Motor neuron (in vitro differentiated cells): ENCODE data around the gene CACNA1I. TPM values are rescaled to one million over a fixed set of nuclear protein-coding genes. Genes with fewer than 3 reads are reported as not detected.

ENCODE experiments used
- ATAC-seq, 8 experiments: fragments of 200-7000 bp; cut with Tn5 transposase; replicated peaks in 6 of 8; 2 replicates each; pipeline ENCODE4 v1.8.0; 2021; ENCODE audit warnings: mild to moderate bottlenecking in 8 of 8, moderate library complexity in 8 of 8
- H3K27ac ChIP-seq, 2 donors: fragments of 250-450 bp; sonication (Bioruptor Pico); 2 replicates each; pipeline ENCODE4 v1.9.0; 2021; ENCODE audit warnings: antibody characterized with exemption in 2 of 2, mild to moderate bottlenecking in 2 of 2, moderate library complexity in 1 of 2
- H3K4me1 ChIP-seq, 2 donors: fragments of 250-450 bp; sonication (Bioruptor Pico); replicated peaks in 1 of 2; 2 replicates each; pipeline ENCODE4 v1.6.1; 2021; ENCODE audit warnings: antibody characterized with exemption in 2 of 2, mild to moderate bottlenecking in 2 of 2, moderate library complexity in 1 of 2
- H3K4me3 ChIP-seq, 5 donors: fragments of 250-450 bp; sonication (Bioruptor Pico); 2 replicates each; pipeline ENCODE4 v1.9.0; 2021; ENCODE audit warnings: antibody characterized with exemption in 5 of 5, mild to moderate bottlenecking in 5 of 5, moderate library complexity in 4 of 5
- WGBS, 10 experiments: fragments of 450-650 bp; shearing (Covaris generic); methylation state at CpG; one replicate each; pipeline ENCODE4 v1.0.0; 2022; 5-methylcytosine and 5-hydroxymethylcytosine counted together
- in situ Hi-C, 9 experiments: fragments of 400-800 bp; cut with MboI; loops; one replicate each; pipeline ENCODE4 v1.15.0; 2021; ENCODE audit warnings: low sequenced_read_pairs in 9 of 9, low pct_unique_long_range_greater_than_20kb in 2 of 9; ENCODE audit not compliant: unreplicated experiment in 9 of 9
- total RNA-seq, 8 experiments: library from RNA; unstranded; fragments of 300-600 nt; gene quantifications; 2 replicates each; pipeline versions ENCODE4 v1.2.3 to v1.2.4, GENCODE V29; 2022

CACNA1I gene
- total RNA-seq, 8 experiments from 2014 or later = 0.09 to 1.00 (median 0.24) TPM

DNA sequence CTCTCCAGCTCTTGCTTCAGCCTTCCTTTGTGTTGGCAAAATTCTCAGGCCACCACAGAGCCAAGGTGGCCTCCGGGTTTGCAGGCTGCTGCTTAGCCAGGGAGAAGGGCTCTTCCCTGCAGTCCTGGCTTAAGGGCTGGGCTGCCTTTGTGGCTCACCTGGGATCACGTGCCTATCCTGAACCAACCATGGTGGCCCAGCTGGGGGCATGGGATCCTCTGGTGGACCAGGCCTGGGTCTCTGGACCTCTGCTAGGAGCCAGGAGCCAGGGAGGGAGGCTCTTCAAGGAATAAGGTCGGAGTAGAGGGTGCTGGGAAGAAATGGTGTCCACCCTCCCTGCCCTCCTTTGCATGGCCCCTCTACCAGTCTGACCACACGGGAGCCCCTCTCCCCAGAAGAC is 43.9 kb downstream of the CACNA1I start:
- Histone ChIP-seq H3K4me3 (no peak overlapping the region), H3K4me1 (peaks cover 6 to 7% of the 10 kb centered on the region in 2 donors), H3K27ac (no peak overlapping the region)
- 17 to 100% (median 50%) methylated on average over 1 to 3 of the region's 4 CpGs; no CpG with 5 or more reads in 1 of the 10 experiments for WGBS, 10 experiments
- in situ Hi-C loops = no loop called here
- no peak for ATAC-seq

DNA sequence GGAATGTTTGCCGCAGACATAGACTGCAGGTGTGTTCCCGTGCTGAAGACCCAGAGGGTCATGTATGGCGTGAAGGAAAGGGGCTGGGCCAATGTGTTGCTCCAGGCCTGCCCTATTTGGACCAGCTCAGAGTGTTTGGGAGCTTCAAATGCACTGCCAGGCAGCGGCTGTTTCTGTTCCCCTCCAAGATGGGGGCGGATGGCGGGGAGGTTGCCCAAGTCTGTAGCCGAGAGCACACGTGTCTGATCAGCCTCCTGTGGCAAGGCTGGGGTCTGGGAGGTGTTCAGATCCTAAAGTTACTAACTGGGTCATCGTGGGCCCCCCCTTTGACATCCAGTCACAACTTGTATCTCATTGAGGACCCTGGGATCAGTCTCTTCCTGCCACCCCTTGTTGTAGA is 45.5 kb downstream of the CACNA1I start:
- Histone ChIP-seq H3K27ac (no peak overlapping the region), H3K4me3 (no peak overlapping the region), H3K4me1 (peaks cover 0 to 7% of the 10 kb centered on the region in 2 donors)
- 23 to 71% (median 54%) methylated on average over 2 to 7 of the region's 9 CpGs; no CpG with 5 or more reads in 6 of the 10 experiments for WGBS, 10 experiments
- no peak for ATAC-seq
- in situ Hi-C loops = no loop called here

DNA sequence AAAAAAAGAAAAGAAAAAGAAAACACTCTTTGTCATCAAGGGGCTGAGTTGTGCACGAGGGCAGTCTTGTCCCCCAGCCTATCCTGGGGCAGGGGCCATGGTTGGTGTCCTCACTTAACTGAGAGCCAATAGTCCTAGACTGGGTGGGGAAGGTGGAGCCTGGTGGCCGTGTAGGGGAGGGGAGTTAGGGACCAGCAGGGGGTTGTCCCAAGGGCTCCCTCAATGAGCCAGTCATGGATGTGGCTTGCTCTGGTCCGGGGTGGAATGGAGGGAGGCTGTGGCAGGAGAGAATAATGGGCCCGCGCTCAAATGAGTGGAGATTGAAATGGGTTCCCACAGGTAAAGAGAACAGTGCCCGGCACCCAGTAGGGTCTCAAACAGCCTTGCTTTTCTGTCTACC is 46.2 kb downstream of the CACNA1I start:
- peak in 3 of 8 experiments; percentile 11 to 19 (median 12) for ATAC-seq
- WGBS, 10 experiments = 33 to 100% (median 71%) methylated on average over 1 to 3 of the region's 6 CpGs; no CpG with 5 or more reads in 6 of the 10 experiments
- Histone ChIP-seq H3K27ac (no peak overlapping the region), H3K4me3 (no peak overlapping the region), H3K4me1 (peaks cover 0 to 7% of the 10 kb centered on the region in 2 donors)
- in situ Hi-C loops = no loop called here

DNA sequence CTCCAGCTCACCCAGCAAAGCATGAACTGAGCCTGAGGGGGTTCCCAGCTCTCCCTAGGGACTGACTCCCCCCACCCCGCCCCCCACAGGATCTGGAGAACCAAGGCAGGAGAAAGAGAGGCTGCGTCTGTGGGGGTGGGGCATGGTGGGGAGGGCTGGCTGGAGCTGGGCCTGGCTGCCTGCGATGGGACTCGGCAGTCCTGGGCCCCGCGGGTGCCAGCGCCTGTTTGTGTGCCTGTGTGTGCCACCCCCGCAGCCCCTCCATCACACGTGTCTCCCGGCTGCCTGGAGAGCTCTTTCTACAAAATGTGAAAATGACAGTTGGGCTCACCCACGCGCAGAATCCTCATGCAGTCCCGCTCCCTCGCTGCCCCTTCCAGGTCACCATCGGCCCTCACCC is 46.8 kb downstream of the CACNA1I start:
- peaks cover 0 to 7% of the 10 kb centered on the region in 2 donors for H3K4me1 ChIP-seq
- no peak overlapping the region for H3K4me3 ChIP-seq
- H3K27ac ChIP-seq = no peak overlapping the region
- peak in 5 of 8 experiments; percentile 48 to 56 (median 53) for ATAC-seq
- in situ Hi-C loops = no loop called here
- no CpG with 5 or more reads among the region's 15 CpGs for WGBS, 10 experiments

DNA sequence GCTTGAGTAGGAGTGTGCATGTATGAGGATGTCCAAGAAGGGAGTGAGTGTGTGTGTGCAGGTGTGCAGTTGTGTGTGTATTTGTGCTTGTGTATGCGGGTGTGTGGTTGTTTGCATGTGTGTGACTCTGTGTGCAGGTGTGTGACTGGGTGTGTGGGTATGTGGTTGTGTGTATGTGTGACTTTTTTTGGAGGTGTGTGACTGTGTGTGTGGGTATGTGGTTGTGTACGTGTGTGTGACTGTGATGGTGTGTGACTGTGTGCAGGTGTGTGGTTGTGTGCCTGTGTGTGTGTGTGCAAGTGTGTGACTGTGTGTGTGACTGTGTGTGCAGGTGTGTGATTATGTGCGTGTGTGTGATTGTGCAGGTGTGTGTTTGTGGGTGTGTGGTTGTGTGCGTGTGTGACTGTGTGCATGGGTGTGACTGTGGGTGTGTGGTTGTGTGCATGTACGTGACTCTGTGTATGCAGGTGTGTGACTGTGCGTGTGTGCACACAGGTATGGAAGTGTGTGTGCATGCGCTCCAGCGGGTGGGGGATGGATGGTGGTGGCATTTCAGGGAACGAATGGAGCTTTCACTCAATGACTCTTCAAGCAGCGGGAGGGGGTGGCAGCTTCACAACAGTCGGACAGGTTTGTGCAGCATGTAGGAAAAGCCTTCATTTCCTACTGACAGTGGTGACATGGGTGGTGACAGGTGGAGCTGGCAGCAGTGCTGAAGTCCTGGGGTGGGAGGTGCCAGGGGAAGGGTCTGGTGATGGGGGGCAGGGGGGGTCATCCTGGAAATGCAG is 47.6 kb downstream of the CACNA1I start:
- peak in 1 of 8 experiments; percentile 3 for ATAC-seq
- H3K4me3 ChIP-seq = no peak overlapping the region
- H3K27ac ChIP-seq = no peak overlapping the region
- in situ Hi-C loops = no loop called here
- 0 to 100% (median 50%) methylated on average over 1 to 2 of the region's 11 CpGs; no CpG with 5 or more reads in 7 of the 10 experiments for WGBS, 10 experiments
- peaks cover 0 to 7% of the 10 kb centered on the region in 2 donors for H3K4me1 ChIP-seq

DNA sequence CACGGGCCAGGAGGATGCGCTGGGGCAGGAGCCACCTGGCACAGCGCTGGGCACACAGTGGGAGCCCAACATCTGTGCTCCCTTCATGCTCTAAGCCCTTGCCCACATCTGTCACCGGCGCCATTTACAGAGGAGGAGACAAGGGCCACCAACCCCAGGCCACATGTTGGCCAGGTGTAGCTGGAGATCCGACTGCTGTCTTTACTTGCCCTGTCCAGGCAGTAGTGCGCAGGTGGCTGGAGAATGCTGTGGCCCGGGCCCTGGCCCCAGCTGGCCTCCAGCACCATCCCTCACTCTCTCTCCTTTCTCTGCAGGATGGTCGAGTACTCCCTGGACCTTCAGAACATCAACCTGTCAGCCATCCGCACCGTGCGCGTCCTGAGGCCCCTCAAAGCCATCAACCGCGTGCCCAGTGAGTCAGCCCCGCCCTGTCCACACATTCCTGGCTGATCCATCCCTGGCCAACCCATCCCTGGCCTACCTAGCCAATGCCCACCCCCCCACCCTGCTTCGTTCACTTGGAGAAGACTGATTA is 48.5 kb downstream of the CACNA1I start:
- no peak overlapping the region for H3K4me3 ChIP-seq
- ATAC-seq = no peak
- no peak overlapping the region for H3K27ac ChIP-seq
- in situ Hi-C loops = no loop called here
- peaks cover 0 to 8% of the 10 kb centered on the region in 2 donors for H3K4me1 ChIP-seq
- 50 to 100% (median 78%) methylated on average over 1 to 6 of the region's 17 CpGs; no CpG with 5 or more reads in 6 of the 10 experiments for WGBS, 10 experiments

DNA sequence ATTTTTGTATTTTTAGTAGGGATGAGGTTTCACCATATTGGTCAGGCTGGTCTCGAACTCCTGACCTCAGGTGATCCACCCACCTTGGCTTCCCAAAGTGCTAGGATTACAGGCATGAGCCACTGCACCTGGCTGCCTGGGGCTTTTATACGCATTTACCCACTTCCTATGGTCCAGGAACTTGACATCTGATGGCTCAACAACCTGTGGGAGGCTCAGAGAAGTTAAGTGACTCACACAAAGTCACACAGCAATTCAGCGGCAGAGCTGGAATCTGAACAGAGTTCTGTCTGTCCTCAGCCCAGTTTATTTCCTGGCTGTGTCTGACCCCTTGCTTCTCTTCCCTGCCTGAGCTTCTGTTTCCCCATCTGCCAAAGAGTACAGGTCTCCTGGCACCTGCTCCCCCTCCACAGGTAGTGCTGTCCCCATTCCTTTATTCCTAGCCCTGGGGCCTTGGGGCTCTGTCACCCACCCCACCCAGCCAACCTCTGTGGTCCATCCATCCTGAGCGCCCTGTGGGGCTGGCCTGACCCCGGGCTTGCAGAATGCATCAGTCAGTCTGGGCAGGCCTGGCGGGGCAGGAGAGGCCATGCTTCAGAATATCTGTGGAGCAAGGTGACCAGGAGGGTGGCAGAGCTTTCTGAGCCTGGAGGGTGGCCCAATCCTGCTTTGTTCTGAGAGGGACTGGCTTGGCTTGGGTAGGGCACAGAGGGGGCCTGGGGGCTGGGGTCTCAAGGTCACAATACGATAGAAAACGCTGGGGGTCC is 50.6 kb downstream of the CACNA1I start:
- in situ Hi-C loops = no loop called here
- Histone ChIP-seq H3K27ac (no peak overlapping the region), H3K4me1 (peaks cover 0 to 23% of the 10 kb centered on the region in 2 donors), H3K4me3 (no peak overlapping the region)
- WGBS, 10 experiments = 60 to 93% methylated on average over 2 of the region's 8 CpGs; no CpG with 5 or more reads in 8 of the 10 experiments
- no peak for ATAC-seq

DNA sequence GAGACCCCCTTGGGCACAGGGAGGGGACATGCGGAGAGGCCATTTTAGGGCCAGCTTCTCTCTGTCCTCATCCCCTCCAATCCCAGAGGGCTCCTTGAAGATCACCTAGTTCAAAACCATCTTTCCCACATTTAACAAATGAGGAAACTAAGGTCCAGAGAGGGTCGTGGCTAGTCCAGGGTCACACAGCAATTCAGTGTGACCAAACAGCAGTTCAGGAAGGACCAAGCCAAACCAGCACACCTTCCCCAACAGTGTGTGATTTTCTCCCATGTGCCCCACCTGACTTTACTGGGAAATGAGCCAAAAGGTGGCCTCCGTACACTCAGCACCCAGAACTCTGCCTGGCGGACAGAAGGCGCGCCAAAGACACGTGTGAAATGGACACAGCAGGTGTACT is 51.3 kb downstream of the CACNA1I start:
- ATAC-seq = no peak
- in situ Hi-C loops = no loop called here
- Histone ChIP-seq H3K4me1 (peaks cover 0 to 23% of the 10 kb centered on the region in 2 donors), H3K27ac (no peak overlapping the region), H3K4me3 (no peak overlapping the region)
- WGBS, 10 experiments = 80 to 100% methylated on average over 2 to 4 of the region's 7 CpGs; no CpG with 5 or more reads in 8 of the 10 experiments

DNA sequence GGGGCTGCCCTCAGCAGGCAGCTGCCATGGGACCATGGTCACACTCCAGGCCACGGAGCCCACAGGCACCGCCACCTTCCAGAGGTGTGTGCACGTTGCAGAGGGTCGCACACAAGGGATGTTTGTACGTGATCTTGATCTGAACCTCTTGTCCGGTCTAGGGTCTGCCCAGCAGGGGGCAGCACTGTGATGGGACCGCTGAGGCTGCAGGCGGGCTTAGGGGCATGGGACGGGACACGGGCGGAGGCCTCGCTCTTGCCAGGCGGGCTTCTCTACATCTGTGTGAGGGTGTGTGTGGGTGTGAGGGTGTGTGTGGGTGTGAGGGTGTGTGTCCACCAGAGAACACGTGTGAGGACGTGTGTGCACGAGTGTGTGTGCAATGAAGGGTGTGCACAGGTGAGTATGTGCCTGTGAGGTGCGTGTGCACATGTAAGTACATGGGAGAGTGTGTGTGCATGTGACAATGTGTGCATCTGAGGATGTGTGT is 52.4 kb downstream of the CACNA1I start:
- 15 to 95% (median 50%) methylated on average over 3 to 10 of the region's 17 CpGs; no CpG with 5 or more reads in 6 of the 10 experiments for WGBS, 10 experiments

DNA sequence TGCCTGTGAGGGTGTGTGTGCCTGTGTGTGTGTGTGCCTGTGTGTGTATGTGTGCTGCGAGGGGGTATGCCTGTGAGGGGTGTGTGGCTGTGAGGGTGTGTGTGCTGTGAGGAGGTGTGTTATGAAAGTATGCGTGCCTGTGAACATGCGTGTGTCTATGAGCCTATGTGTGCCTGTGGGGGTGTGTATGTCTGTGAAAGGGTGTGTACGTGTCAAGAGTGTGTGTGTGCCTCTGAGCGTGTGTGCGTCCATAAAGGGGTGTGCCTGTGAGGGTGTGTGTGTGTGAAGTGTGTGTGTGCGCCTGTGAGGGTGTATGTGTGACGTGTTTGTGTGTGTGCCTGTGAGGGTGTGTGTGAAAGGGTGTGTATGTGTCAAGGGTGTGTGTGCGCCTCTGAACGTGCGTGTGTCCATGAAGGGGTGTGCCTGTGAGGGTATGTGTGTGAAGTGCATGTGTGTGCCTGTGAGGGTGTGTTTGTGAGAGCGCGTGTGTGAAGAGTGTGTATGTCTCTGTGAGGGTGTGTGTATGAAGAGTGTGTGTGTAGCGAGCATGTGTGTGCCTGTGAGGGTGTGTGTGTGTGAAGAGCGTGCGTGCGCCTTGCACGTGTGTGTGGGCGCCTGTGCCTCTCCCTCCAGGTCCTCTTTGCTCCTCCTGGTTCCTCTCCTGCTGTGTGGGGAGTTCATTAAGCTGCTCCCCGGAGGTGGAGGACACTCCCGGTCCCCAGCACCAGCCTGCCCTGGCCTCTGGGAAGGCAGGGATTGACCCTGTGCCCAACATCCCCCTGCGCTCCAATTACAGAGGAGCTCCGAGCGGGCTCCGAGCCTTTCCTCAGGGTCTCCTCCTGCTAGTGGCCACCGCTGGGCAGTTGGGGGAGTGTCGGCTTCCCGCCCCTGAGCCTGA is 53.3 kb downstream of the CACNA1I start:
- peaks cover 0 to 21% of the 10 kb centered on the region in 2 donors for H3K4me1 ChIP-seq
- peak in 1 of 8 experiments; percentile 10 for ATAC-seq
- H3K4me3 ChIP-seq = no peak overlapping the region
- in situ Hi-C loops = no loop called here
- no peak overlapping the region for H3K27ac ChIP-seq
- 20 to 100% (median 70%) methylated on average over 1 to 13 of the region's 28 CpGs; no CpG with 5 or more reads in 1 of the 10 experiments for WGBS, 10 experiments

More for the DNA sequence above, 52.4 kb downstream of the CACNA1I start:
- ATAC-seq = peak; percentile 55 to 80 (median 67)
- in situ Hi-C loops = no loop called here
- H3K27ac ChIP-seq = no peak overlapping the region
- H3K4me1 ChIP-seq = peaks cover 0 to 18% of the 10 kb centered on the region in 2 donors
- no peak overlapping the region for H3K4me3 ChIP-seq

DNA sequence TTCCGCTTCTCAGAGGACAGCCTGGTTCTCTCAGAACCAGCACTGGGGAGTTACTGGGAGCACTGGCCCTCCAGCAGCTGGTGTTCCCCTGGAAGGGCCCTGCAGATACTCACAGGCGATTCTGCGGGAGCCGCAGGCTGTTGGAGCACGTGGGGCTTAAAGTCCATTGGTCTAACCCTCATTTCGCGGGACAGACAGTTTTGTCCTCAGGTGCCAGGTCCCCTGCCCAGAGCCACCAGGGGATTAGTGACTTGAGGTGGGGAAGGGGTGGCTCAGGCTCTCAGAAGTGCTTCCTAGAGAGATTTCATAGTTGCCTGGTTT is 53.9 kb downstream of the CACNA1I start:
- no peak for ATAC-seq
- H3K27ac ChIP-seq = no peak overlapping the region
- peaks cover 0 to 26% of the 10 kb centered on the region in 2 donors for H3K4me1 ChIP-seq
- in situ Hi-C loops = no loop called here
- no peak overlapping the region for H3K4me3 ChIP-seq
- WGBS, 10 experiments = 23 to 59% (median 53%) methylated on average over 3 to 4 of the region's 7 CpGs; no CpG with 5 or more reads in 7 of the 10 experiments
